H1 (cell line): ENCODE results near the gene WIPF3. TPM values are rescaled to one million over a fixed set of nuclear protein-coding genes. Genes with fewer than 3 reads are reported as not detected.

Source experiments
- BCL11A ChIP-seq, 2 experiments: IDR thresholded peaks; one replicate each; pipeline ENCODE4 v1.6.1; 2011; ENCODE audit warnings: low read depth in 2 of 2, low read length in 2 of 2, mild to moderate bottlenecking in 2 of 2
- POLR2A ChIP-seq, 2 experiments: IDR thresholded peaks; 1 replicate in 1 of 2; 2 replicates in 1 of 2; pipeline ENCODE4 v1.6.1; 2011; ENCODE audit warnings: low read depth in 2 of 2, low read length in 2 of 2, mild to moderate bottlenecking in 2 of 2; ENCODE audit errors: control extremely low read depth in 1 of 2
- polyA plus RNA-seq, 7 experiments: library from polyadenylated mRNA; depleted of rRNA in 3 of 7; stranded (reverse) in 5 of 7; unstranded in 2 of 7; fragments of >200 nt in 5 of 7; fragments of 200-250 nt in 2 of 7; gene quantifications; 1 replicate in 5 of 7; 2 replicates in 1 of 7; 4 replicates in 1 of 7; pipeline versions ENCODE4 v1.2.1 to v1.2.3, GENCODE V29; 2011 to 2013; ENCODE audit warnings: missing spikeins in 2 of 7, mixed read lengths in 2 of 7
- total RNA-seq: library from RNA; stranded (reverse); fragmentation: NEBNext Ultra II Directional; extraction: Animal tissue kit (Norgen Biotek cat#: 25700); gene quantifications from 2 replicates; pipeline ENCODE4 v1.2.1, GENCODE V29; 2021

Gene WIPF3
- total and polyA plus RNA-seq, 2 of the 8 experiments (the other 6 are each of a cell fraction or from before 2014, with no cell fraction given), result 5.0 to 12.1 TPM

DNA sequence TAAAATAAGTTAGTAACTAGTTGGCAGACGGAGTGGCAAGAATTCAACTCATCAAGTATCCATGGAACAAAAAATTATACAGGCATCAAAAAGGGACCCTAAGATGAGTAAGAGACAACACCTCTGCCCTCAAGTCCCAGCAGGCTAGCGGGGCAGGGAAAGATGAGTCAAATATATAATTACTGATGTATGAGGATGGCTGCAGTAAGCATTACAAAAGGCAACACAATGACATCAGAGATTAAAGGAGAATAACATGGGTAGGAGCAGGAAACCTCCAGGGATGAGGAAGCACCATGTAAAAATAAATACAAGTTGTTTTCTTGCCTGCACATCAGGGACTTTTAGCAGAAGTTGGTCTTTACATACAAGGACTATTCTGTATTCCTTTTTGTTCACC lies 133.9 kb downstream of the WIPF3 start (continued):
- TF ChIP-seq BCL11A (IDR thresholded peaks at IDR 0.05; ENCODE audit: low read depth in 2 of 2, low read length in 2 of 2) (no peak), POLR2A (IDR thresholded peaks at IDR 0.05; ENCODE audit: control extremely low read depth in 1 of 2, low read depth in 2 of 2, low read length in 2 of 2) (no peak)
